ENCODE measurements around the gene TMEM213. TPM values are rescaled to one million over a fixed set of nuclear protein-coding genes. Genes with fewer than 3 reads are reported as not detected.

TMEM213 gene
- total and polyA plus RNA-seq, 2 experiments from 2014 or later = not detected

DNA sequence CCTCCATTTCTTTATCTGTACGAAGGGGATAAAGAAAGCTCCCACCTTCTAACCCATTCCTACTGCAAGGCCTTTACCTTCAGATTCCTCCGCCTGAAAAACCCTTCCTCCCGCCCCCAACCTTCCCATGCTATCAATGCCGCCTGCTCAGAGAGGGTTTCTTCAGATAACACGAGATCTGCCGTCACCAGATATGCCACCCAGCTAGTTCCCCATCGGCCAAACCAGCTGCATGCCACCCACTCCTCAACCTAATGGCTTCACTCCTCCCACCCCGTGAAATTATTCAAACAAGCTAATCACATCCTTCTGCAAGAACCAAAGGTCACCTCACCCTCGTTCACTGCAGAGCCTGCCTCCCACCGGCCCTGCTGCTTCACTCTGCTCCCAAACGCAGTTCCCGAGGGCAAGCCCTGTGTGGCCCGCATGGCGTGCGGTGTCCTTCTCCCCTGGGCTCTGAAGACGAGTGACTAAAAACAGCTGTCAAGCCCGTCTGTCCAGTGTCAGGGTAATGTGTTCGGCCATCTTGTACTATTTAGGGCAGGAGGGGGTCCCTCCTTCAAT is 46.8 kb upstream of the TMEM213 start:
- in situ Hi-C loops (cut with MboI) = no loop called here
- Histone ChIP-seq H3K4me3 (no peak overlapping the region), H3K36me3 (ENCODE audit: low read depth) (no peaks in the 10 kb centered on the region), H3K9me2 (ENCODE audit: insufficient read depth) (no peaks in the 10 kb centered on the region), H3K4me1 (ENCODE audit: insufficient read depth) (no peaks in the 10 kb centered on the region), H4K20me1 (ENCODE audit: insufficient read depth) (no peaks in the 10 kb centered on the region), H3K9ac (no peak overlapping the region), H3K9me3 (ENCODE audit: low read depth) (no peaks in the 10 kb centered on the region), H2AFZ (no peak overlapping the region), H3F3A (ENCODE audit: insufficient read depth) (no peaks in the 10 kb centered on the region), H3K27me3 (replicated peaks; ENCODE audit: insufficient read depth) (peaks cover 28% of the 10 kb centered on the region), H3K4me2 (ENCODE audit: unreplicated experiment) (no peak overlapping the region), H3K79me2 (ENCODE audit: insufficient read depth) (no peaks in the 10 kb centered on the region), H3K27ac (no peak overlapping the region)
- TF ChIP-seq EZH2 (IDR thresholded peaks at IDR 0.05; ENCODE audit: insufficient read depth, poor library complexity, severe bottlenecking) (no peak), EZH2phosphoT487 (IDR thresholded peaks at IDR 0.05; ENCODE audit: insufficient read depth, low read depth) (no peak)
- DNase-seq = no peak
- WGBS, 2 experiments (ENCODE audit: low coverage in 1 of 2, low lambda C conversion rate in 2 of 2, missing lambda C conversion rate in 2 of 2) = 21% methylated on average over 12 to 18 of the region's 18 CpGs

DNA sequence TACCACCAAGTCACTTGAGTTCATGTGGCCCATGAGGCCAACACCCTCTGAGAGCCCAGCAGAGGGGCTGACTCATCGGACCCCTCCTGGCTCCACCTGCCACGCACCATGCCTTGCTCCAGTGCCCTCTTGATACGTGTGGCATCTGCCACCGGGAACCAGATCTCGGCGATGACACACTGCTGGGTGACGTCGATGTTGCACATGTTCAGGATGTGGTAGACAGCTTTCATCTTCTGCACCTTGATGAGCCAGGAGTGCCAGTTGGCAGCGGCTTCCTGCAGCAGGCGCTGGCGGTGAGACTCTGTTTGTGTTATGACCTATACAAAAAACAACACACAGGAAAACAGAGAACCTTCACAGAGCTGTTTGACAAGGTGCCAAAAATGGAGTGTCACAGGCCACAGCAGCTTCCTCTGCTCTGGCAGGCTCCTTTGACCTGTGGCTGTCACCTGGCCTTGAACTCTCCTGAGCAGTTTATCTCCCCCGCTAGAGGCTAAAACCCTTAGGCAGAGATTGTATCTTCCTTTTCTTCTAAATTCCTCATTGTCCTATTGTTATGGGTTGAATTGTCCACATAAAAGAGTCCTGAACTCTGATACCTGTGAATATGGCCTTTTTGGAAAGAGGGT is 45.2 kb upstream of the TMEM213 start:
- no peak overlapping the region for H3K4me2 ChIP-seq (ENCODE audit: unreplicated experiment)
- no peaks in the 10 kb centered on the region for H3K9me3 ChIP-seq (ENCODE audit: low read depth)
- no peak overlapping the region for H3K4me3 ChIP-seq
- no peak overlapping the region for H3K27ac ChIP-seq
- H3K79me2 ChIP-seq (ENCODE audit: insufficient read depth) = no peaks in the 10 kb centered on the region
- in situ Hi-C loops (cut with MboI) = no loop called here
- H4K20me1 ChIP-seq (ENCODE audit: insufficient read depth) = no peaks in the 10 kb centered on the region
- no peaks in the 10 kb centered on the region for H3F3A ChIP-seq (ENCODE audit: insufficient read depth)
- H3K36me3 ChIP-seq (ENCODE audit: low read depth) = no peaks in the 10 kb centered on the region
- H3K9me2 ChIP-seq (ENCODE audit: insufficient read depth) = no peaks in the 10 kb centered on the region
- no peak overlapping the region for H3K9ac ChIP-seq
- no peaks in the 10 kb centered on the region for H3K4me1 ChIP-seq (ENCODE audit: insufficient read depth)
- peak; percentile 27 for DNase-seq
- WGBS, 2 experiments (ENCODE audit: low coverage in 1 of 2, low lambda C conversion rate in 2 of 2, missing lambda C conversion rate in 2 of 2) = 21 to 34% methylated on average over 12 of the region's 12 CpGs
- peaks cover 28% of the 10 kb centered on the region for H3K27me3 ChIP-seq (replicated peaks; ENCODE audit: insufficient read depth)
- H2AFZ ChIP-seq = no peak overlapping the region
- TF ChIP-seq EZH2 (IDR thresholded peaks at IDR 0.05; ENCODE audit: insufficient read depth, poor library complexity, severe bottlenecking) = no peak
- TF ChIP-seq EZH2phosphoT487 (IDR thresholded peaks at IDR 0.05; ENCODE audit: insufficient read depth, low read depth) = no peak

DNA sequence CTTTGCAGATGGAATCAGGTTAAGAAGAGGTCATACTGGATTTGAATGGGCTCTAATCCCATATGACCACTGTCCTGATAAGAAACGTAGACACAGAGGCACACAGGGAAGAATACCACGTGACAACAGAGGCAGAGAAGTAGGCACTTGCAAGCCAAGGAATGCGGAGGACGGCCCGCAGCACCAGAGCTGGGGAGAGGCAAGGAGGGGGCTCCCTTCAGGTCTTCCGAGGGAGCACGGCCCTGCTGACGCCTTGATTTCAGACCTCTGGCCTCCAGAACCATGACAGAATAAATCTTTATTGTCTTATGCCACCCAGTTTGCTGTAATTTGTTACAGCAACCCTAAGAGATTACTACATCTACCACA is 44.7 kb upstream of the TMEM213 start:
- no peak for DNase-seq
- in situ Hi-C loops (cut with MboI) = no loop called here
- Histone ChIP-seq H3K9ac (no peak overlapping the region), H3K9me2 (ENCODE audit: insufficient read depth) (no peaks in the 10 kb centered on the region), H4K20me1 (ENCODE audit: insufficient read depth) (no peaks in the 10 kb centered on the region), H3K4me2 (ENCODE audit: unreplicated experiment) (no peak overlapping the region), H3K79me2 (ENCODE audit: insufficient read depth) (no peaks in the 10 kb centered on the region), H3K9me3 (ENCODE audit: low read depth) (no peaks in the 10 kb centered on the region), H3K27me3 (replicated peaks; ENCODE audit: insufficient read depth) (peaks cover 25% of the 10 kb centered on the region), H3K27ac (no peak overlapping the region), H3K36me3 (ENCODE audit: low read depth) (no peaks in the 10 kb centered on the region), H3K4me1 (ENCODE audit: insufficient read depth) (no peaks in the 10 kb centered on the region), H3K4me3 (no peak overlapping the region), H2AFZ (no peak overlapping the region), H3F3A (ENCODE audit: insufficient read depth) (no peaks in the 10 kb centered on the region)
- TF ChIP-seq EZH2 (IDR thresholded peaks at IDR 0.05; ENCODE audit: insufficient read depth, poor library complexity, severe bottlenecking) (no peak), EZH2phosphoT487 (IDR thresholded peaks at IDR 0.05; ENCODE audit: insufficient read depth, low read depth) (no peak)
- WGBS, 2 experiments (ENCODE audit: low coverage in 1 of 2, low lambda C conversion rate in 2 of 2, missing lambda C conversion rate in 2 of 2) = 18 to 23% methylated on average over 8 of the region's 8 CpGs

DNA sequence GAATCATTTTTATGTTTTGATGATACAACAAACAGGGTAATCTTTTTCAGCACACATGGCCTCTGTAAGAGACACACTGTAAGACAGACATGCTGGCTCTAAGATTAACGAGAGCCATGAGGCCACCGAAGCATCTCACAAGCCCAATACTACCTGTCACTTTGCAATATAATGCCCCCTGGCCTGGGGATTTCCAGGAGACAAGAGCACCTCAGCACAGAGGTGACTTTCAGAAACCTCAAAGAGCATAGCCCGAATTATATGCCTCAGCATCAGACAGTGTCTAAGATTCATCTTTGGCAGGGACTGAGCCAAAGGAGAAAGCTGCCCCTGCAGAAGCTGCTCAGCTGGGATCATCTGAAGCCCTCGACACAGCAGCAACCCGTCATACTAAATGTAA is 44.2 kb upstream of the TMEM213 start:
- Histone ChIP-seq H3K4me2 (ENCODE audit: unreplicated experiment) (no peak overlapping the region), H3K9me2 (ENCODE audit: insufficient read depth) (no peaks in the 10 kb centered on the region), H3K27ac (no peak overlapping the region), H2AFZ (no peak overlapping the region), H3K27me3 (replicated peaks; ENCODE audit: insufficient read depth) (peaks cover 21% of the 10 kb centered on the region; the same call in 1 of the 2 replicates), H3K4me1 (ENCODE audit: insufficient read depth) (no peaks in the 10 kb centered on the region), H3K4me3 (no peak overlapping the region), H3K9ac (no peak overlapping the region), H3F3A (ENCODE audit: insufficient read depth) (no peaks in the 10 kb centered on the region), H4K20me1 (ENCODE audit: insufficient read depth) (no peaks in the 10 kb centered on the region), H3K9me3 (ENCODE audit: low read depth) (no peaks in the 10 kb centered on the region), H3K79me2 (ENCODE audit: insufficient read depth) (no peaks in the 10 kb centered on the region), H3K36me3 (ENCODE audit: low read depth) (no peaks in the 10 kb centered on the region)
- TF ChIP-seq EZH2 (IDR thresholded peaks at IDR 0.05; ENCODE audit: insufficient read depth, poor library complexity, severe bottlenecking) = no peak
- DNase-seq = no peak
- 27 to 34% methylated on average over 5 of the region's 5 CpGs for WGBS, 2 experiments (ENCODE audit: low coverage in 1 of 2, low lambda C conversion rate in 2 of 2, missing lambda C conversion rate in 2 of 2)
- in situ Hi-C loops (cut with MboI) = no loop called here
